PC-9 (cell line): Measurements from ENCODE around the gene RUNX2. TPM values are rescaled to one million over a fixed set of nuclear protein-coding genes. Genes with fewer than 3 reads are reported as not detected.

Experiments used
- BruUV-seq: library from RNA; stranded (reverse); fragments of 400-500 nt; replicated peaks from 2 replicates; lab custom pipeline; 2021; lab: Mats Ljungman, UMichigan
- CTCF ChIA-PET: fragments of 300-600 bp; sonication (Branson Sonifier 250); formaldehyde crosslinking; loops from one replicate; lab custom pipeline; 2022; ENCODE audit warnings: antibody characterized with exemption; lab: Charles Lee
- POLR2A ChIA-PET: fragments of 300-600 bp; sonication (Branson Sonifier 250); formaldehyde crosslinking; loops from one replicate; lab custom pipeline; 2022; ENCODE audit warnings: antibody characterized with exemption; ENCODE audit not compliant: unreplicated experiment; lab: Charles Lee
- DNase-seq, 2 experiments: peaks; one replicate each; pipeline versions ENCODE4 v3.0.0 to v3.0.0-alpha.2; 2015 to 2022; ENCODE audit warnings: mixed read lengths in 1 of 2
- H2AFZ ChIP-seq: fragments of 200-600 bp; sonication (generic); 2 replicates; pipeline ENCODE4 v1.8.1; 2017; ENCODE audit warnings: antibody characterized with exemption
- H3F3A ChIP-seq: fragments of 200-600 bp; sonication (generic); 2 replicates; pipeline ENCODE4 v1.8.1; 2017; ENCODE audit warnings: antibody characterized with exemption, mild to moderate bottlenecking, low read depth; ENCODE audit not compliant: insufficient read depth
- H3K27ac ChIP-seq: fragments of 200-600 bp; sonication (generic); 2 replicates; pipeline ENCODE4 v1.6.1; 2016; ENCODE audit warnings: mixed run types
- H3K27me3 ChIP-seq: fragments of 200-600 bp; sonication (generic); 2 replicates; pipeline ENCODE4 v1.6.1; 2016; ENCODE audit warnings: low read depth, mixed run types; ENCODE audit not compliant: insufficient read depth
- H3K36me3 ChIP-seq: fragments of 200-600 bp; sonication (generic); 2 replicates; pipeline ENCODE4 v1.6.1; 2016; ENCODE audit warnings: low read depth, mixed run types
- H3K4me1 ChIP-seq: fragments of 200-600 bp; sonication (generic); replicated peaks from 2 replicates; pipeline ENCODE4 v1.6.1; 2016; ENCODE audit warnings: mixed run types; ENCODE audit not compliant: insufficient read depth
- H3K4me2 ChIP-seq: fragments of 200-600 bp; sonication (generic); 2 replicates; pipeline ENCODE4 v1.6.1; 2017; ENCODE audit warnings: mixed run types
- H3K4me3 ChIP-seq: fragments of 200-600 bp; sonication (generic); 2 replicates; pipeline ENCODE4 v1.6.1; 2016; ENCODE audit warnings: mixed run types
- H3K79me2 ChIP-seq: fragments of 200-600 bp; sonication (generic); 2 replicates; pipeline ENCODE4 v1.6.1; 2017; ENCODE audit warnings: low read depth, mixed run types
- H3K9me2 ChIP-seq: fragments of 200-600 bp; sonication (generic); 2 replicates; pipeline ENCODE4 v1.8.1; 2017; ENCODE audit warnings: mild to moderate bottlenecking; ENCODE audit not compliant: insufficient read depth
- H3K9me3 ChIP-seq: fragments of 200-600 bp; sonication (generic); 2 replicates; pipeline ENCODE4 v1.8.1; 2016; ENCODE audit warnings: low read depth; ENCODE audit not compliant: insufficient read depth
- H4K20me1 ChIP-seq: fragments of 200-600 bp; sonication (generic); 2 replicates; pipeline ENCODE4 v1.8.1; 2017; ENCODE audit not compliant: insufficient read depth
- CTCF ChIP-seq: fragments of 200-600 bp; sonication (generic); conservative IDR thresholded peaks from 2 replicates; pipeline ENCODE4 v1.6.1; 2017; ENCODE audit warnings: mixed run types, antibody characterized with exemption, mild to moderate bottlenecking, moderate library complexity
- EZH2 ChIP-seq: fragments of 200-600 bp; sonication (generic); IDR thresholded peaks from 2 replicates; pipeline ENCODE4 v1.8.0; 2017; ENCODE audit warnings: antibody characterized with exemption, low read depth
- intact Hi-C: fragments of 100-400 bp; cut with micrococcal nuclease; formaldehyde crosslinking; loops from one replicate; pipeline ENCODE4 v1.10.0; 2022; ENCODE audit not compliant: unreplicated experiment
- total RNA-seq: library from RNA; stranded (reverse); gene quantifications from 2 replicates; pipeline ENCODE4 v1.2.3, GENCODE V29; 2021

Gene RUNX2
- total RNA-seq, 1 experiment from 2014 or later, result 12.5 TPM

GRCh38 chr6:45647341-45648261 lies 319.5 kb downstream of the RUNX2 start:
- Histone ChIP-seq H4K20me1 (no peaks in the 10 kb centered on the region), H3K4me2 (no peak overlapping the region), H2AFZ (no peak overlapping the region), H3F3A (peaks cover 15% of the 10 kb centered on the region), H3K9me3 (no peaks in the 10 kb centered on the region), H3K27me3 (no peaks in the 10 kb centered on the region), H3K27ac (no peak overlapping the region), H3K79me2 (no peaks in the 10 kb centered on the region), H3K36me3 (no peaks in the 10 kb centered on the region), H3K4me3 (no peak overlapping the region), H3K9me2 (no peaks in the 10 kb centered on the region), H3K4me1 (peaks cover 21% of the 10 kb centered on the region)
- DNase-seq, result peak; percentile 14 to 52
- ChIA-PET POLR2A (no interaction called here), CTCF (interaction anchor here (0.5 to 0.6 kb wide), 2 partner anchors 9 to 1178 kb away, joined by 3 to 12 read pairs; no protein-coding TSS in a partner anchor)
- TF ChIP-seq CTCF, result no peak
- TF ChIP-seq EZH2, result no peak
- BruUV-seq, result no TSS peak
- intact Hi-C loops, result no loop called here

- ChIA-PET POLR2A (interaction anchor here (0.6 kb wide), 1 partner anchor 144 kb away, joined by 3 read pairs; no protein-coding TSS in a partner anchor), CTCF (no interaction called here)
- Histone ChIP-seq H3K4me3 (no peak overlapping the region), H3K4me1 (peaks cover 25% of the 10 kb centered on the region), H3K27me3 (no peaks in the 10 kb centered on the region), H3K79me2 (no peaks in the 10 kb centered on the region), H2AFZ (no peak overlapping the region), H3K9me3 (no peaks in the 10 kb centered on the region), H3K27ac (no peak overlapping the region), H3F3A (peaks cover 15% of the 10 kb centered on the region), H3K4me2 (no peak overlapping the region), H3K36me3 (no peaks in the 10 kb centered on the region), H4K20me1 (no peaks in the 10 kb centered on the region), H3K9me2 (no peaks in the 10 kb centered on the region)
- DNase-seq, result no peak
- no TSS peak for BruUV-seq
- no peak for TF ChIP-seq EZH2
- TF ChIP-seq CTCF, result no peak
- intact Hi-C loops, result no loop called here
Measured at GRCh38 chr6:45648262-45648620, 320.1 kb downstream of the RUNX2 start.

- no peak for TF ChIP-seq EZH2
- TF ChIP-seq CTCF, result no peak
- ChIA-PET POLR2A (interaction anchor here (0.6 kb wide), 2 partner anchors 17 to 47 kb away, joined by 3 to 4 read pairs; no protein-coding TSS in a partner anchor), CTCF (interaction anchor here (0.6 kb wide), 1 partner anchor 995 kb away, joined by 3 read pairs; no protein-coding TSS in a partner anchor)
- intact Hi-C loops, result no loop called here
- BruUV-seq, result no TSS peak
- Histone ChIP-seq H3K4me2 (peak overlapping the region; percentile 49), H3K4me1 (peaks cover 46% of the 10 kb centered on the region), H3K27ac (peak overlapping the region; percentile 70), H4K20me1 (no peaks in the 10 kb centered on the region), H3K79me2 (no peaks in the 10 kb centered on the region), H2AFZ (no peak overlapping the region), H3K4me3 (no peak overlapping the region), H3K9me3 (no peaks in the 10 kb centered on the region), H3F3A (peaks cover 22% of the 10 kb centered on the region), H3K27me3 (no peaks in the 10 kb centered on the region), H3K36me3 (no peaks in the 10 kb centered on the region), H3K9me2 (no peaks in the 10 kb centered on the region)
- peak; percentile 50 to 85 for DNase-seq
Measured at GRCh38 chr6:45650524-45651135, 322.5 kb downstream of the RUNX2 start.
